GM19395 (cell line): ENCODE results near the gene PTK7.
A peak's percentile ranks its signal among the peaks of the same experiment; 100 is the strongest.
"Not testable (repeated sequence)": the region's sequence is repeated elsewhere in the genome, so short reads cannot be mapped to it uniquely, and the experiment has no call there.

Experiments used
- ATAC-seq: cut with Tn5 transposase; IDR thresholded peaks from one replicate; pipeline ENCODE4 v1.9.1; 2021; ENCODE audit warnings: mild to moderate bottlenecking, moderate library complexity; ENCODE audit not compliant: unreplicated experiment

The PTK7 gene

DNA sequence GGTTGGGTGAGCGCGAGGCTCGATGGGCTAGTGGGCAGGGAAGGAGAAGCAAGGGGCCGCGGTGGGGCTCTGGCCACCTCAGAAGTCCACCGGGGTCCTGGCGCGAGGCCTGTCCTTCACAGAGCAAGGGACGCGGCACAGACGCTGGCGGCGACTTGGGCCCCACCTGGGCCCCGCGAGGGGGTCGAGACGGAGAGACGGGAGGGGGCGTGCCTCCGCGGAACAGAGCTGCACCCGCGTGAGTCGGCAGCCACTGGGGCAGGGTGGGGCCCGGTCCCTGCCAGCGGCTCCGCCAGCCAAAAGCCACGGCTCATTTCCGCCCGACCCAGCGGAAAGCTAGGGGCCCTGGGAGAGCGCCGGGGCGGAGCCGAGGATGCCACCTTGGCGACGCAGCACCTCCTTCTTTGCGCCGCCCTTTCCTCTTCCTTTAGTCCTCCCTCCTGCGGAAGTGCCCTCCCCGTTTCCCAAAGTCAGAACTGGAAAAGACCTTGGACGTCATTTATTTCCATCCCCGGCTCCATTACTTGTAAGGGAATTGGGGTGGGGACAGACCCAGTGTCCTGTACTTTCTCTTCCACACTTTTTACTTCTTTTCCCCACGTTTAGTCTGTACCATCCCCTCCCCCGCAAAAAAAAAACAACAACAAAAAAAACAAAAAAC is 22.4 kb upstream of the PTK7 start, which contains the start of gene CUL7:
Gene CUL7, minus strand, starts transcription at position 307 of the 661 bp plus-strand sequence. CDS start 1,063 bp downstream, outside the sequence.
- ATAC-seq, result peak; percentile 87

GRCh38 chr6:43054206-43054943 is 21.7 kb upstream of the PTK7 start:
- ATAC-seq, result no peak

GRCh38 chr6:43055966-43056365 is 20.1 kb upstream of the PTK7 start:
- ATAC-seq, result no peak

DNA sequence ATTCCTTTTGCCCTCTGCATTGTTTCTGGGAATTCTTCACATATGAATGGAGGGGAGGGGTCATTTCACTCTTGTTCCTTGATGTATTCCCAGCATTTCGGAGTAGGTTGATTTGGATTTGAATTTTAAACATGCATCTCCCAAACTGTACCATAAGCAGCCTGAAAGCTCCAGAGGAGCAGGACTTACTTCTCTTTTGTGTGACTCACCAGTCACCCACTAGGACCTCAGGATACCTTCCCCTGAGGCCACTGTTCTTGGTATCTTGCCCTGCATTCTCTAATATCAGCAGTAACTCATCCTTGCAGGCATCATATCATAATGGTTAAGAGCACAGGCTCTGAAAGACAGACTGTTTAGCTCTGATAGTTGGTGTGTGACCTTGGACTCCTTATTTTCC is 17.6 kb upstream of the PTK7 start:
- no peak for ATAC-seq

- peak; percentile 89 for ATAC-seq
Measured at GRCh38 chr6:43059168-43060033, 16.7 kb upstream of the PTK7 start, which contains the start of the genes KLC4 and MRPL2. TSS of gene KLC4 (plus strand) at chr6:43059631. CDS start at chr6:43061336, 1,705 bp downstream. TSS of gene MRPL2 (minus strand) at chr6:43059434. CDS start at chr6:43059381, 53 bp downstream.

GRCh38 chr6:43060034-43060754 is 15.9 kb upstream of the PTK7 start:
- ATAC-seq, result no peak

GRCh38 chr6:43060755-43061633 is 15.1 kb upstream of the PTK7 start:
- no peak for ATAC-seq

DNA sequence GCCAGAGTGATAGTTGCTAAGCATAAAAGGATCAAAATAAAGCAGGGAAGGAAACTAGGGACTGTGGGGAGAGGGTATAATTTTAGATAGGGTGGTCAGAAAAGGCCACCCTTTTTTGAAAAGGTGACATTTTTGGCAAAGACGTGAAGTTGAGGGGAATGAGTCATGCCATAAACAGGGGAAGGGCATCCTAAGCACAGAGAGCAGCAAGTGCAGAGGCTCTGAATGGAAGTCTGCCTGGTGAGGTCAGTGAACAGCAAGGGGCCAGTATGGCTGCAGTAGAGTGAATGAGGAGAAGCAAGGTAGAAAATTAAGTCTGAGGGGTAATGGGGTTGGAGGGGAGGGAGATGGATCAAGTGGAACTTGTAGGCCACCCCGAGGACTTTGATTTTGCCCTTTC is 14.3 kb upstream of the PTK7 start:
- ATAC-seq, result no peak

DNA sequence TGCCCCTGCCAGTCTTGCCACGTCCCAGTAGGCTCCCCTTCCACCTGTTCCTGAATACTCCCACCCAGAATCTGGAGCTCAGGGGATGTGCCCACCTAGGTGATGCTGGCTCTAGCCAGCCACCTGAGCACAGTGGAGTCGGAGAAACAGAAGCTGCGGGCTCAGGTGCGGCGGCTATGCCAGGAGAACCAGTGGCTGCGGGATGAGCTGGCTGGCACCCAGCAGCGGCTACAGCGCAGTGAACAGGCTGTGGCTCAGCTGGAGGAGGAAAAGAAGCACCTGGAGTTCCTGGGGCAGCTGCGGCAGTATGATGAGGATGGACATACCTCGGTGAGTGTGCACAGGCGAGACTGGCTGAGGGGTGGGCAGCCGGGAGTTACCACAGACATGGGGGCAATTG is 13.3 kb upstream of the PTK7 start:
- no peak for ATAC-seq

GRCh38 chr6:43070028-43070632 is 6.0 kb upstream of the PTK7 start:
- no peak for ATAC-seq

DNA sequence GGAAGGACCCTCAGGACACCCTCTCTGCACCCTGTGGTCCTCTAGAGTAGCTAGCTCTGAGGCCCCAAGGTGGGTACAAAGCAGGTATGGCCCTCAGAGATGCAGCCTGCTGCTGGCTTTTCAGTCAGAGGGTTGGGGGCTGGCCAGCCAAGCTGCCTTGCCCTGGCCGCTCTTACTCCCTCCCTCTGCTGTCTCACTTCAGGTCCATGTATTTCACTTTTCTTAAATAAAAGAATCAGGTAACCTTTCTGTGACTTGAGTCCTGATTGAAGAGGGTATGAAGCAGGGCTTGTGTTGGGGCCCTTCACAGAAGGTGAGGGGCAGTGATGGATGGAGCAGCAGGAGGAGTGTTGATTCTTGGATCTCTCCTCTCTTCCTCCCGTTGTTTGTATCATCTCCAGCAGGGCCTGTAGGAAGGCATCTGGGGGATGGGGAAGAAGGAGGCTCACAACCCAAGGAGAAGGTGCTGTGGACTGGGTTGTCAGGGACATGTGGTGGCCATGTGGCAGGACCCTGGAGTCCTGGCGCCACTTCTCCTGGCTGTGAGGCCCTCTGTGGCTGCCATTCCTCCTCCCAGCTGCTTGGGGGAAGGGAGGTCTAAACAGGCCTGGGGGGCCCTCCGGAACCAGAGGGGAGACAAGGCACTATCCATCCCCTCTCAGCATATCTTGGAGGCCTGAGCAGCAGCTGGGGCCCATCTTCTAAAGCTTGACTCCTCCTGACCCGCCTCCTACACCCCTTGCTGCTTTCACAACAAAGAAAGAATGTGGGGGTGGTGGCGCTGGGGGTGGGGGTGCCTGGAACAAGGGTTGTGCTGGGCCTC is 1.1 kb upstream of the PTK7 start:
- no peak for ATAC-seq

GRCh38 chr6:43076464-43077332 is 584 bp downstream of the PTK7 start:
- no peak for ATAC-seq

GRCh38 chr6:43077333-43077809 is 1.3 kb downstream of the PTK7 start:
- no peak for ATAC-seq

DNA sequence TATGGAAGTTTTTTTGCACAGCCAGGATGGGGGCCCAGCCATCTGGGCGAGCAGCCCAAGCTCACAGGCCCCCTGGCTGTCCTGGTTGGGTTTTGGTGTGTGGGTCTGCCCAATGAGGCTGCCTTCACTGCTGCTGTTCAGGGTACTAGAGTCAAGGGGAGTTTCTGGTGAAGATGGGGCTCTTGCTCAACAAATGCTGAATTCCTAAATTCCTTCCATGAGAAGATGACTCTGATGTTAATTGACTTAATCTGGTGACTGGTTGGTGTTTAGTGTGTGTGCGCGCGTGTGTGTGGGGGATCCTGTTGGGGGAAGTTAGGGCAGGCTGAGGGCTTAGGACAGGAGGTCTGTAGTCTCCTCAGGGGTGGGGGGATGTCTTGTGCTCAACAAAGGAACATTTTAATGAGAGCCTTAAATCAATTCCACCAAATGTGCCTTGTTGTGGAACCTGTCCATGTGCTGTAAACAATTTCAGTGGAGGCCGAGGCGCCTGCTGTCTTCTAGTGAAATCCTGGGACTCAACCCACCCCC is 1.9 kb downstream of the PTK7 start:
- no peak for ATAC-seq

DNA sequence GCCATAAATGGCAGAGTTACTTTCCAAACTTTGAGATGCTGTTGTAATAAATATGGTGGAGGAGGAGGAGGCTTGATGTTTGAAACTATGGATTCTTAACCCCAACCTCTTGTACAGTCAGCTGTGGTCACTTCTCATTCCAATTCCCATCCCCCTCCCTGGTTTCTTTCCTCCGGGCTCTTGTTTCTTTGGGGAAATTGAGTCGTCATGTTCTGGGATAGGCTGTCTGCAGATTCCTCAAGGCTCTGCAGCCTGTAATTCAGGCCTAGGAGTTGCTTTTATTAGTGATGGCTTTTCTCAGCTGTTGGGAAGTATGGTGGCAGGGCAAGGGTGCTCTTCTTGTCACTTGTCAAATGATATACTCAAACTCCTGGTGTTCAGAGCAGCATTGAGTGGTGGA is 2.6 kb downstream of the PTK7 start:
- no peak for ATAC-seq

DNA sequence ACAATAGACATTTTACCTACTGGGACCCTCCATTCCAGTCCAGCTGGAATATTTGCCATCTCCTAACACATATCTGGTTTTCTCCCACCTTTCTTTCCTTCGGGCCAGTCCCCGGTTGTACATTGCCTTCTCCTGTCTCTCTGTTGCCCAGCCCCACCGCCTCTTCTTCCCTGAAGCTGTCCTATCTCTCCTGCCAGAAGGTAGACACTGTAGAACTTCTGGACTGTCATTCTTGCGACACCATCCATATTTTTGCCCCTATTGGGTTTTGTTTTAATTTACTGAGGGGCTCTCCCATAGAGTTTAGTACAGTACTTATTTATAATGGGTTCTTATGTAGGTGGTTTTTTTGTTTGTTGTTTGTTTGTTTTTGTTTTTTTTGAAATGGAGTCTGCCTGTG is 4.9 kb downstream of the PTK7 start:
- no peak for ATAC-seq

GRCh38 chr6:43081922-43082321 is 5.8 kb downstream of the PTK7 start:
- ATAC-seq, result not testable (repeated sequence)
